Peyer's patch (tissue), 4 donors: Measurements from ENCODE around the gene TSKS.

Experiments
- CTCF ChIP-seq, 6 experiments: fragments of 450-650 bp in 4 of 6; fragments of 200-600 bp in 2 of 6; sonication (generic) in 1 of 6; IDR thresholded peaks; one replicate each; pipeline ENCODE4 v1.5.1; 2017 to 2019; ENCODE audit warnings: antibody characterized with exemption in 6 of 6, mild to moderate bottlenecking in 3 of 6, moderate library complexity in 1 of 6
- POLR2A ChIP-seq, 2 donors: fragments of 450-650 bp; IDR thresholded peaks; one replicate each; pipeline ENCODE4 v1.5.1; 2017; ENCODE audit warnings: antibody characterized with exemption in 2 of 2, mild to moderate bottlenecking in 2 of 2, moderate library complexity in 2 of 2

GRCh38 chr19:49809160-49809940, 46.2 kb upstream of the TSKS start:
- TF ChIP-seq CTCF (IDR thresholded peaks at IDR 0.05) (peak in 1 of 6 experiments; percentile 10), POLR2A (IDR thresholded peaks at IDR 0.05) (no peak)
